Measurements from ENCODE around the gene PTGES. TPM values are rescaled to one million over a fixed set of nuclear protein-coding genes. Genes with fewer than 3 reads are reported as not detected.

The PTGES gene
- total RNA-seq, 1 experiment from 2014 or later = 17.2 TPM

DNA sequence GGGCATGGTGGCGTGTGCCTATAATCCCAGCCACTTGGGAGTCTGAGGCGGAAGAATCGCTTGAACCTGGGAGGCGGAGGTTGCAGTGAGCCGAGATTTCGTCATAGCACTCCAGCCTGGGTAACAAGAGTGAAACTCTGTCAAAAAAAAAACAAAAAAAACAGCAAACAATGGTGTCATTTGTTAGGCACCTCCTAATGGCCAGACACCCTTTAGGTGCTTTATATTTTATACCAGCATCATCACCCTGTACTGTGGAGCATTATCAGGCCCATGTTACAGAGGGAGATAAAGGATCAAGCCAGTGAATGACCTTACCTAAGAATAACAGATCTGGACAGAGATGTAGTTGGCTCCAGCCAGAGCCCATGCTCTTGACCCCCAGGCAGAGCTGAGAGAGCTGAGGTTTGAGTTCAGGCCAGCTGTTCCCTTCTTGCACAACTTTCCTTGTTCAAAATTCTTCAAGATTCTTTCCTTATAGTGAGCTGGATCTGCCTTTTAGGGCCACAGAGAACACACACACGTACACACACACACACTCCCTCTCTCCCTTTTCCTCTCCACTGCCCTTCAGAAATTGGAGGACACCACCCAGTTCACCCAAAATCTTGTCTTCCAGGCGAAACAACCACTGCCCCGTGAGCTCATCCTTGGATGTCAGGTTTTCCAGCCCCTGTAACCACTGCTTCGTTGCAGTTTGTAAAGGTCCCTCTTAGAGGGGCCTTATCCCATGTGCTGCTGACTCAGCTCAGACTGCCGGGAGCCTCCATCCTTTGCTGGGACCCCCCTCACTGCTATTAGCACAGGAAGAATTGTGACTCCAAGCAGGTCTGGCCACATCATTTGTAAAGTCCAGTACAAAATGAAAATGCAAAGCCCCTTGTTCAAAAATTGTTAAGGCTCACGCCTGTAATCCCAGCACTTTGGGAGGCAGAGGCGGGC lies 10.4 kb upstream of the PTGES start:
- no peaks in the 10 kb centered on the region for H3K79me2 ChIP-seq (ENCODE audit: insufficient read depth, low read length)
- H3K4me2 ChIP-seq (ENCODE audit: low read length) = peak overlapping the region; percentile 74
- H3K9me3 ChIP-seq (ENCODE audit: control insufficient read depth in 1 of 2, insufficient read depth in 1 of 2, low read depth in 1 of 2, low read length in 2 of 2) = no peaks in the 10 kb centered on the region
- POLR2A ChIA-PET = interaction anchor here (0.7 kb wide), 1 partner anchor 26 kb away, joined by 3 read pairs; no protein-coding TSS in a partner anchor
- ATAC-seq (peak; percentile 13; the same call in 1 of the 2 replicates), DNase-seq (ENCODE audit: low read depth, low spot score) (no peak)
- intact Hi-C loops (cut with micrococcal nuclease) = no loop called here
- CTCF ChIA-PET = no interaction called here
- peak overlapping the region; percentile 28; the same call in 1 of the 2 replicates for H3K9ac ChIP-seq (ENCODE audit: low read length)
- H3K27ac ChIP-seq (ENCODE audit: low read depth, low read length) = peak overlapping the region; percentile 63
- peaks cover 26 to 32% of the 10 kb centered on the region in 2 experiments for H3K4me1 ChIP-seq (ENCODE audit: control insufficient read depth in 1 of 2, insufficient read depth in 2 of 2, low read length in 2 of 2)
- RAD21 ChIA-PET (ENCODE audit: low non-redundant PET in 1 of 2, low total read pairs in 2 of 2, uncharacterized antibody in 2 of 2, unreplicated experiment in 2 of 2) = no interaction called here
- no peak overlapping the region for H2AFZ ChIP-seq (ENCODE audit: low read depth, low read length, poor library complexity, severe bottlenecking)
- H3K27me3 ChIP-seq (ENCODE audit: insufficient read depth, low read length) = no peaks in the 10 kb centered on the region
- TF ChIP-seq, protein P1, sequence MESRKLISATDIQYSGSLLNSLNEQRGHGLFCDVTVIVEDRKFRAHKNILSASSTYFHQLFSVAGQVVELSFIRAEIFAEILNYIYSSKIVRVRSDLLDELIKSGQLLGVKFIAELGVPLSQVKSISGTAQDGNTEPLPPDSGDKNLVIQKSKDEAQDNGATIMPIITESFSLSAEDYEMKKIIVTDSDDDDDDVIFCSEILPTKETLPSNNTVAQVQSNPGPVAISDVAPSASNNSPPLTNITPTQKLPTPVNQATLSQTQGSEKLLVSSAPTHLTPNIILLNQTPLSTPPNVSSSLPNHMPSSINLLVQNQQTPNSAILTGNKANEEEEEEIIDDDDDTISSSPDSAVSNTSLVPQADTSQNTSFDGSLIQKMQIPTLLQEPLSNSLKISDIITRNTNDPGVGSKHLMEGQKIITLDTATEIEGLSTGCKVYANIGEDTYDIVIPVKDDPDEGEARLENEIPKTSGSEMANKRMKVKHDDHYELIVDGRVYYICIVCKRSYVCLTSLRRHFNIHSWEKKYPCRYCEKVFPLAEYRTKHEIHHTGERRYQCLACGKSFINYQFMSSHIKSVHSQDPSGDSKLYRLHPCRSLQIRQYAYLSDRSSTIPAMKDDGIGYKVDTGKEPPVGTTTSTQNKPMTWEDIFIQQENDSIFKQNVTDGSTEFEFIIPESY (IDR thresholded peaks at IDR 0.05; ENCODE audit: extremely low read depth, insufficient replicate concordance, low read length) = no peak
- TF ChIP-seq CEBPB (IDR thresholded peaks at IDR 0.05; ENCODE audit: low read depth) = no peak
- no peak for TF ChIP-seq SIN3A (IDR thresholded peaks at IDR 0.05; ENCODE audit: low read depth)
- TF ChIP-seq, protein P2, sequence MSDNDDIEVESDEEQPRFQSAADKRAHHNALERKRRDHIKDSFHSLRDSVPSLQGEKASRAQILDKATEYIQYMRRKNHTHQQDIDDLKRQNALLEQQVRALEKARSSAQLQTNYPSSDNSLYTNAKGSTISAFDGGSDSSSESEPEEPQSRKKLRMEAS (IDR thresholded peaks at IDR 0.05) = no peak
- no peak for TF ChIP-seq SRF (IDR thresholded peaks at IDR 0.05; ENCODE audit: low read depth)
- TF ChIP-seq JUND (IDR thresholded peaks at IDR 0.05) = no peak
- TF ChIP-seq, protein P3, sequence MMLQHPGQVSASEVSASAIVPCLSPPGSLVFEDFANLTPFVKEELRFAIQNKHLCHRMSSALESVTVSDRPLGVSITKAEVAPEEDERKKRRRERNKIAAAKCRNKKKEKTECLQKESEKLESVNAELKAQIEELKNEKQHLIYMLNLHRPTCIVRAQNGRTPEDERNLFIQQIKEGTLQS (IDR thresholded peaks at IDR 0.05) = no peak
- TF ChIP-seq EZH2phosphoT487 (IDR thresholded peaks at IDR 0.05; ENCODE audit: borderline replicate concordance) = no peak
- no peak for TF ChIP-seq TCF7L2 (IDR thresholded peaks at IDR 0.05; ENCODE audit: borderline replicate concordance, extremely low read depth, insufficient read depth, insufficient read length)
- no peak for TF ChIP-seq YY1 (IDR thresholded peaks at IDR 0.05; ENCODE audit: extremely low read depth, insufficient replicate concordance, low read depth, low read length)
- no peak for TF ChIP-seq CBX3 (IDR thresholded peaks at IDR 0.05; ENCODE audit: low read depth)
- no peak for TF ChIP-seq ZNF274 (IDR thresholded peaks at IDR 0.05; ENCODE audit: low read depth, low read length)
- TF ChIP-seq, protein P4, sequence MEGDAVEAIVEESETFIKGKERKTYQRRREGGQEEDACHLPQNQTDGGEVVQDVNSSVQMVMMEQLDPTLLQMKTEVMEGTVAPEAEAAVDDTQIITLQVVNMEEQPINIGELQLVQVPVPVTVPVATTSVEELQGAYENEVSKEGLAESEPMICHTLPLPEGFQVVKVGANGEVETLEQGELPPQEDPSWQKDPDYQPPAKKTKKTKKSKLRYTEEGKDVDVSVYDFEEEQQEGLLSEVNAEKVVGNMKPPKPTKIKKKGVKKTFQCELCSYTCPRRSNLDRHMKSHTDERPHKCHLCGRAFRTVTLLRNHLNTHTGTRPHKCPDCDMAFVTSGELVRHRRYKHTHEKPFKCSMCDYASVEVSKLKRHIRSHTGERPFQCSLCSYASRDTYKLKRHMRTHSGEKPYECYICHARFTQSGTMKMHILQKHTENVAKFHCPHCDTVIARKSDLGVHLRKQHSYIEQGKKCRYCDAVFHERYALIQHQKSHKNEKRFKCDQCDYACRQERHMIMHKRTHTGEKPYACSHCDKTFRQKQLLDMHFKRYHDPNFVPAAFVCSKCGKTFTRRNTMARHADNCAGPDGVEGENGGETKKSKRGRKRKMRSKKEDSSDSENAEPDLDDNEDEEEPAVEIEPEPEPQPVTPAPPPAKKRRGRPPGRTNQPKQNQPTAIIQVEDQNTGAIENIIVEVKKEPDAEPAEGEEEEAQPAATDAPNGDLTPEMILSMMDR (IDR thresholded peaks at IDR 0.05 in 2 of 3, conservative IDR thresholded peaks at IDR 0.05 in 1 of 3; ENCODE audit: borderline replicate concordance in 1 of 3, insufficient read depth in 1 of 3, low read depth in 2 of 3, low read length in 2 of 3) = no peak
- TF ChIP-seq ELF1 (IDR thresholded peaks at IDR 0.05; ENCODE audit: borderline replicate concordance, low read depth) = no peak
- TF ChIP-seq RAD21 (IDR thresholded peaks at IDR 0.05; ENCODE audit: low read depth) = no peak
- TF ChIP-seq, protein P5, sequence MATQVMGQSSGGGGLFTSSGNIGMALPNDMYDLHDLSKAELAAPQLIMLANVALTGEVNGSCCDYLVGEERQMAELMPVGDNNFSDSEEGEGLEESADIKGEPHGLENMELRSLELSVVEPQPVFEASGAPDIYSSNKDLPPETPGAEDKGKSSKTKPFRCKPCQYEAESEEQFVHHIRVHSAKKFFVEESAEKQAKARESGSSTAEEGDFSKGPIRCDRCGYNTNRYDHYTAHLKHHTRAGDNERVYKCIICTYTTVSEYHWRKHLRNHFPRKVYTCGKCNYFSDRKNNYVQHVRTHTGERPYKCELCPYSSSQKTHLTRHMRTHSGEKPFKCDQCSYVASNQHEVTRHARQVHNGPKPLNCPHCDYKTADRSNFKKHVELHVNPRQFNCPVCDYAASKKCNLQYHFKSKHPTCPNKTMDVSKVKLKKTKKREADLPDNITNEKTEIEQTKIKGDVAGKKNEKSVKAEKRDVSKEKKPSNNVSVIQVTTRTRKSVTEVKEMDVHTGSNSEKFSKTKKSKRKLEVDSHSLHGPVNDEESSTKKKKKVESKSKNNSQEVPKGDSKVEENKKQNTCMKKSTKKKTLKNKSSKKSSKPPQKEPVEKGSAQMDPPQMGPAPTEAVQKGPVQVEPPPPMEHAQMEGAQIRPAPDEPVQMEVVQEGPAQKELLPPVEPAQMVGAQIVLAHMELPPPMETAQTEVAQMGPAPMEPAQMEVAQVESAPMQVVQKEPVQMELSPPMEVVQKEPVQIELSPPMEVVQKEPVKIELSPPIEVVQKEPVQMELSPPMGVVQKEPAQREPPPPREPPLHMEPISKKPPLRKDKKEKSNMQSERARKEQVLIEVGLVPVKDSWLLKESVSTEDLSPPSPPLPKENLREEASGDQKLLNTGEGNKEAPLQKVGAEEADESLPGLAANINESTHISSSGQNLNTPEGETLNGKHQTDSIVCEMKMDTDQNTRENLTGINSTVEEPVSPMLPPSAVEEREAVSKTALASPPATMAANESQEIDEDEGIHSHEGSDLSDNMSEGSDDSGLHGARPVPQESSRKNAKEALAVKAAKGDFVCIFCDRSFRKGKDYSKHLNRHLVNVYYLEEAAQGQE (IDR thresholded peaks at IDR 0.05; ENCODE audit: low read depth) = no peak
- TF ChIP-seq ZFX (IDR thresholded peaks at IDR 0.05) = no peak
- no peak for TF ChIP-seq SP1 (IDR thresholded peaks at IDR 0.05; ENCODE audit: low read depth)
- peak overlapping the region in 1 of 2 experiments; percentile 38; a peak in 1 of 4 replicates for H3K4me3 ChIP-seq (replicated peaks in 1 of 2; ENCODE audit: low read depth in 1 of 2, low read length in 2 of 2)
- BruUV-seq (replicated peaks) = no TSS peak
- H3K9me2 ChIP-seq (ENCODE audit: insufficient read depth) = no peaks in the 10 kb centered on the region
- H3K36me3 ChIP-seq (ENCODE audit: control insufficient read depth in 1 of 2, insufficient read depth in 2 of 2, low read length in 2 of 2) = no peaks in the 10 kb centered on the region
- H4K20me1 ChIP-seq (ENCODE audit: insufficient read depth) = no peaks in the 10 kb centered on the region

Measured in HCT116 (cell line).